CD14-positive monocyte (primary cell): Measurements from ENCODE around the gene HSD3B7. TPM values are rescaled to one million over a fixed set of nuclear protein-coding genes. Genes with fewer than 3 reads are reported as not detected.

Experiments
- DNase-seq, 3 donors: peaks; one replicate each; pipeline ENCODE4 v3.0.0-alpha.2; 2011 to 2022
- H2AFZ ChIP-seq: 2 replicates; pipeline ENCODE4 v1.6.0; 2012; ENCODE audit warnings: mild to moderate bottlenecking, low read depth, low read length, inconsistent platforms; ENCODE audit not compliant: insufficient read depth, poor library complexity, severe bottlenecking
- H3K27ac ChIP-seq, 2 donors: 1 replicate in 1 of 2; 2 replicates in 1 of 2; pipeline ENCODE4 v1.5.1; 2012 to 2013; ENCODE audit warnings: low read length in 2 of 2, control low read depth in 1 of 2, inconsistent platforms in 1 of 2, low read depth in 1 of 2, mild to moderate bottlenecking in 1 of 2
- H3K27me3 ChIP-seq, 2 donors: one replicate each; pipeline versions ENCODE4 v1.6.0 to v1.6.1; 2011 to 2013; ENCODE audit warnings: low read length in 2 of 2; ENCODE audit not compliant: control insufficient read depth in 2 of 2, insufficient read depth in 2 of 2
- H3K36me3 ChIP-seq, 2 donors: replicated peaks in 1 of 2; 1 replicate in 1 of 2; 2 replicates in 1 of 2; pipeline versions ENCODE4 v1.5.1 to v1.6.1; 2012 to 2013; ENCODE audit warnings: low read length in 2 of 2, control low read depth in 1 of 2, inconsistent platforms in 1 of 2, mild to moderate bottlenecking in 1 of 2; ENCODE audit not compliant: insufficient read depth in 2 of 2, control insufficient read depth in 1 of 2
- H3K4me1 ChIP-seq, 2 donors: 1 replicate in 1 of 2; 2 replicates in 1 of 2; pipeline versions ENCODE4 v1.5.1 to v1.6.1; 2012 to 2013; ENCODE audit warnings: low read length in 2 of 2, control low read depth in 1 of 2, inconsistent platforms in 1 of 2, mild to moderate bottlenecking in 1 of 2, moderate library complexity in 1 of 2; ENCODE audit not compliant: insufficient read depth in 2 of 2, control insufficient read depth in 1 of 2
- H3K4me2 ChIP-seq: replicated peaks from 2 replicates; pipeline ENCODE3; 2012; ENCODE audit warnings: low read length, moderate library complexity, mild to moderate bottlenecking; ENCODE audit not compliant: poor library complexity, severe bottlenecking; ENCODE audit errors: extremely low read depth
- H3K4me3 ChIP-seq, 3 experiments: fragments of 200-600 bp in 1 of 3; sonication (generic) in 1 of 3; replicated peaks in 1 of 3; 1 replicate in 2 of 3; 2 replicates in 1 of 3; pipeline ENCODE4 v1.5.1; 2011 to 2013; ENCODE audit warnings: low read length in 3 of 3, mild to moderate bottlenecking in 3 of 3, control low read depth in 2 of 3, low read depth in 2 of 3, inconsistent platforms in 1 of 3, moderate library complexity in 1 of 3
- H3K79me2 ChIP-seq: 2 replicates; pipeline ENCODE4 v1.6.0; 2012; ENCODE audit warnings: mild to moderate bottlenecking, control low read depth, inconsistent platforms, low read length, moderate library complexity; ENCODE audit not compliant: insufficient read depth
- H3K9ac ChIP-seq: 2 replicates; pipeline ENCODE4 v1.6.0; 2017; ENCODE audit warnings: low read length, mild to moderate bottlenecking; ENCODE audit not compliant: insufficient read depth, poor library complexity, severe bottlenecking
- H3K9me3 ChIP-seq, 2 donors: replicated peaks in 1 of 2; 1 replicate in 1 of 2; 2 replicates in 1 of 2; pipeline versions ENCODE4 v1.5.1 to v1.6.1; 2012 to 2013; ENCODE audit warnings: low read length in 2 of 2, control low read depth in 1 of 2; ENCODE audit not compliant: control insufficient read depth in 1 of 2, insufficient read depth in 1 of 2
- H4K20me1 ChIP-seq: 2 replicates; pipeline ENCODE4 v1.6.0; 2012; ENCODE audit warnings: mild to moderate bottlenecking, low read length, control low read depth, moderate library complexity; ENCODE audit not compliant: insufficient read depth
- H3K27ac Mint-ChIP-seq, 7 donors: one replicate each; pipeline ENCODE4 v1.8.0; 2020; ENCODE audit warnings: mild to moderate bottlenecking in 7 of 7, mixed read lengths in 7 of 7, moderate library complexity in 6 of 7, inconsistent platforms in 2 of 7
- H3K27me3 Mint-ChIP-seq, 3 donors: one replicate each; pipeline ENCODE4 v1.8.0; 2021 to 2022; ENCODE audit warnings: low read depth in 3 of 3, mild to moderate bottlenecking in 3 of 3, mixed read lengths in 3 of 3, moderate library complexity in 3 of 3, inconsistent platforms in 1 of 3
- H3K36me3 Mint-ChIP-seq, 2 donors: one replicate each; pipeline ENCODE4 v1.8.0; 2020; ENCODE audit warnings: mixed read lengths in 2 of 2, inconsistent platforms in 1 of 2, mild to moderate bottlenecking in 1 of 2
- H3K4me1 Mint-ChIP-seq: one replicate; pipeline ENCODE4 v1.8.0; 2020; ENCODE audit warnings: mild to moderate bottlenecking, mixed read lengths
- H3K4me3 Mint-ChIP-seq, 2 donors: one replicate each; pipeline ENCODE4 v1.8.0; 2020; ENCODE audit warnings: mild to moderate bottlenecking in 2 of 2, mixed read lengths in 2 of 2, moderate library complexity in 1 of 2
- H3K9me3 Mint-ChIP-seq, 7 donors: one replicate each; pipeline ENCODE4 v1.8.0; 2020 to 2022; ENCODE audit warnings: mixed read lengths in 7 of 7, mild to moderate bottlenecking in 6 of 7, moderate library complexity in 6 of 7, inconsistent platforms in 2 of 7
- WGBS: methylation state at CpG from one replicate; pipeline ENCODE4 v1.1.5; 2013; ENCODE audit warnings: missing lambda C conversion rate; ENCODE audit not compliant: insufficient coverage; 5-methylcytosine and 5-hydroxymethylcytosine counted together
- intact Hi-C, 2 donors: fragments of 100-400 bp; cut with micrococcal nuclease; formaldehyde crosslinking; loops; one replicate each; pipeline versions ENCODE4 v1.15.0 to v1.15.1; 2023
- polyA plus RNA-seq, 3 donors: library from polyadenylated mRNA; depleted of rRNA in 1 of 3; unstranded in 2 of 3; stranded (reverse) in 1 of 3; fragments of 300-500 nt in 2 of 3; fragments of >200 nt in 1 of 3; fragmentation: Illumina TruSeq in 2 of 3; gene quantifications; 1 replicate in 2 of 3; 2 replicates in 1 of 3; pipeline ENCODE4 v1.2.3, GENCODE V29; 2012 to 2021
- TF ChIP-seq, protein P1 (sequence below): fragments of 200-600 bp; IDR thresholded peaks from one replicate; pipeline ENCODE4 v1.8.0; 2022; ENCODE audit warnings: antibody characterized with exemption, mild to moderate bottlenecking

The HSD3B7 gene
- polyA plus RNA-seq, 3 donors = 0.89 to 4.3 (median 2.7) TPM

DNA sequence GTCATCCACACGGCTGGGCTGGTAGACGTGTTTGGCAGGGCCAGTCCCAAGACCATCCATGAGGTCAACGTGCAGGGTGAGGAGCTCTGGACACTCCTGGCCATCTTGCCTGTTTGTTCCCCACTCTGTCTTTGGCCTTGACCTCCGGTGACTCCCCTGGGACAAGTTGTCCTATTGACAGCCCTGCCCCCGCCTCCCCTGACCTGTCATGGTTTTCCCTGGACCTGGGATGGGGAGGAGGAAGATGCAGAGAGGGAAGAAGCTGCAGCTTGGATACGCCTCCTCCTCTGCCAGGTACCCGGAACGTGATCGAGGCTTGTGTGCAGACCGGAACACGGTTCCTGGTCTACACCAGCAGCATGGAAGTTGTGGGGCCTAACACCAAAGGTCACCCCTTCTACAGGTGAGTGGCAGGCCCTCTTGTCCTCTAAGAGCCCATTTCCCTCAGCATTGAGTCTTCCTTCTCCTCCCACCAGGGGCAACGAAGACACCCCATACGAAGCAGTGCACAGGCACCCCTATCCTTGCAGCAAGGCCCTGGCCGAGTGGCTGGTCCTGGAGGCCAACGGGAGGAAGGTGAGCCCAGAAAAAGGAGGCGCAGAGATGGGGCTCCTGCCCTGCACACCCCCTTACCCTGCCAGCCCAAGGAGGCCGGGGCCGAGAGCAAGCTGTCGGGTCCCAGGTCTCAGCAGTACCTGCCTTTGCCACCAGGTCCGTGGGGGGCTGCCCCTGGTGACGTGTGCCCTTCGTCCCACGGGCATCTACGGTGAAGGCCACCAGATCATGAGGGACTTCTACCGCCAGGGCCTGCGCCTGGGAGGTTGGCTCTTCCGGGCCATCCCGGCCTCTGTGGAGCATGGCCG is 1.4 kb downstream of the HSD3B7 start:
- Histone ChIP-seq H3K4me3 (no peak overlapping the region), H3K9me3 (no peaks in the 10 kb centered on the region), H3K9ac (no peak overlapping the region), H3K79me2 (no peaks in the 10 kb centered on the region), H3K36me3 (peaks cover 25 to 31% of the 10 kb centered on the region in 2 donors), H3K27ac (no peak overlapping the region), H3K4me2 (no peak overlapping the region), H3K27me3 (no peaks in the 10 kb centered on the region), H4K20me1 (no peaks in the 10 kb centered on the region), H3K4me1 (peaks cover 8 to 19% of the 10 kb centered on the region in 2 donors), H2AFZ (no peak overlapping the region)
- H3K4me1 Mint-ChIP-seq = peaks cover 4% of the 10 kb centered on the region
- peak overlapping the region in 2 of 7 donors; percentile 61 to 79 for H3K27ac Mint-ChIP-seq
- no peak overlapping the region for H3K4me3 Mint-ChIP-seq
- intact Hi-C loops = loop anchor here (5.0 to 10.0 kb wide), 4 partner anchors 168 to 878 kb away; partner anchors contain the start of genes ZNF843 (in 2 of the 2) and PRSS36 (in 1 of the 2)
- DNase-seq = no peak
- H3K27me3 Mint-ChIP-seq = peaks cover 0 to 2% (median 0%) of the 10 kb centered on the region in 3 donors
- TF ChIP-seq, protein P1, sequence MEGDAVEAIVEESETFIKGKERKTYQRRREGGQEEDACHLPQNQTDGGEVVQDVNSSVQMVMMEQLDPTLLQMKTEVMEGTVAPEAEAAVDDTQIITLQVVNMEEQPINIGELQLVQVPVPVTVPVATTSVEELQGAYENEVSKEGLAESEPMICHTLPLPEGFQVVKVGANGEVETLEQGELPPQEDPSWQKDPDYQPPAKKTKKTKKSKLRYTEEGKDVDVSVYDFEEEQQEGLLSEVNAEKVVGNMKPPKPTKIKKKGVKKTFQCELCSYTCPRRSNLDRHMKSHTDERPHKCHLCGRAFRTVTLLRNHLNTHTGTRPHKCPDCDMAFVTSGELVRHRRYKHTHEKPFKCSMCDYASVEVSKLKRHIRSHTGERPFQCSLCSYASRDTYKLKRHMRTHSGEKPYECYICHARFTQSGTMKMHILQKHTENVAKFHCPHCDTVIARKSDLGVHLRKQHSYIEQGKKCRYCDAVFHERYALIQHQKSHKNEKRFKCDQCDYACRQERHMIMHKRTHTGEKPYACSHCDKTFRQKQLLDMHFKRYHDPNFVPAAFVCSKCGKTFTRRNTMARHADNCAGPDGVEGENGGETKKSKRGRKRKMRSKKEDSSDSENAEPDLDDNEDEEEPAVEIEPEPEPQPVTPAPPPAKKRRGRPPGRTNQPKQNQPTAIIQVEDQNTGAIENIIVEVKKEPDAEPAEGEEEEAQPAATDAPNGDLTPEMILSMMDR = no peak
- peaks cover 0 to 3% (median 0%) of the 10 kb centered on the region in 7 donors for H3K9me3 Mint-ChIP-seq
- WGBS = 98% methylated on average over 27 of the region's 29 CpGs
- H3K36me3 Mint-ChIP-seq = peaks cover 26 to 38% of the 10 kb centered on the region in 2 donors

DNA sequence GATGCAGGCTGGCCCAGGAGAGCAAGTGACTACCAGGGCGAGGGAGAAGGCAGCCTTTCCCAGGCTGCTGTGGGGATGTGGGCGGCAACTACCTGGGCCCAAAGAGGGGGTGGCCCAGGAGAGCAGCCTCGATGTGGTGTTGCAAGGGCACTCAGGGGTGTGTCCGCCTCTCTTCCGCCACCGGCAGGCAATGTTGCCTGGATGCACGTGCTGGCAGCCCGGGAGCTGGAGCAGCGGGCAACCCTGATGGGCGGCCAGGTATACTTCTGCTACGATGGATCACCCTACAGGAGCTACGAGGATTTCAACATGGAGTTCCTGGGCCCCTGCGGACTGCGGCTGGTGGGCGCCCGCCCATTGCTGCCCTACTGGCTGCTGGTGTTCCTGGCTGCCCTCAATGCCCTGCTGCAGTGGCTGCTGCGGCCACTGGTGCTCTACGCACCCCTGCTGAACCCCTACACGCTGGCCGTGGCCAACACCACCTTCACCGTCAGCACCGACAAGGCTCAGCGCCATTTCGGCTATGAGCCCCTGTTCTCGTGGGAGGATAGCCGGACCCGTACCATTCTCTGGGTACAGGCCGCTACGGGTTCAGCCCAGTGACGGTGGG is 2.7 kb downstream of the HSD3B7 start:
- intact Hi-C loops = loop anchor here (5.0 to 10.0 kb wide), 4 partner anchors 167 to 877 kb away; partner anchors contain the start of genes ZNF843 (in 2 of the 2) and PRSS36 (in 1 of the 2)

More for the DNA sequence above, 2.7 kb downstream of the HSD3B7 start:
- Histone ChIP-seq H3K4me1 (peaks cover 8 to 21% of the 10 kb centered on the region in 2 donors), H3K27me3 (no peaks in the 10 kb centered on the region), H3K36me3 (peaks cover 15 to 19% of the 10 kb centered on the region in 2 donors), H3K4me3 (no peak overlapping the region), H3K9ac (no peak overlapping the region), H3K4me2 (no peak overlapping the region), H2AFZ (no peak overlapping the region), H3K27ac (no peak overlapping the region), H4K20me1 (no peaks in the 10 kb centered on the region), H3K79me2 (no peaks in the 10 kb centered on the region), H3K9me3 (no peaks in the 10 kb centered on the region)
- Mint-ChIP-seq H3K27me3 (peaks cover 0 to 2% (median 0%) of the 10 kb centered on the region in 3 donors), H3K36me3 (peaks cover 15 to 25% of the 10 kb centered on the region in 2 donors), H3K27ac (peak overlapping the region in 1 of 7 donors; percentile 8), H3K4me3 (no peak overlapping the region), H3K9me3 (peaks cover 0 to 3% (median 0%) of the 10 kb centered on the region in 7 donors), H3K4me1 (peaks cover 5% of the 10 kb centered on the region)
- no peak for DNase-seq
- WGBS = 96% methylated on average over 29 of the region's 30 CpGs
- TF ChIP-seq, protein P1 = no peak
